GM18517 (cell line): ENCODE results near the gene FMOD.

ENCODE experiments used
- ATAC-seq: cut with Tn5 transposase; IDR thresholded peaks from one replicate; pipeline ENCODE4 v1.9.1; 2021; ENCODE audit warnings: mild to moderate bottlenecking, moderate library complexity; ENCODE audit not compliant: unreplicated experiment

FMOD gene

GRCh38 chr1:203361945-203362719, 11.2 kb upstream of the FMOD start:
- ATAC-seq = no peak

GRCh38 chr1:203360547-203361185, 9.7 kb upstream of the FMOD start:
- ATAC-seq = no peak

GRCh38 chr1:203359010-203359571, 8.2 kb upstream of the FMOD start:
- no peak for ATAC-seq

GRCh38 chr1:203354246-203354645, 3.3 kb upstream of the FMOD start:
- no peak for ATAC-seq

GRCh38 chr1:203353486-203353885, 2.6 kb upstream of the FMOD start:
- ATAC-seq = no peak

- no peak for ATAC-seq
These were observed 973 bp downstream of the FMOD start for GRCh38 chr1:203349773-203350524.

- ATAC-seq = no peak
These were observed 1.8 kb downstream of the FMOD start for GRCh38 chr1:203349166-203349565.

- ATAC-seq = no peak
These were observed 4.2 kb downstream of the FMOD start for GRCh38 chr1:203346769-203347102.

GRCh38 chr1:203346060-203346768, 4.7 kb downstream of the FMOD start:
- ATAC-seq = no peak

- no peak for ATAC-seq
These were observed 6.8 kb downstream of the FMOD start for GRCh38 chr1:203343956-203344754.

GRCh38 chr1:203342192-203342940, 8.6 kb downstream of the FMOD start:
- ATAC-seq = no peak

- ATAC-seq = no peak
These were observed 10.7 kb downstream of the FMOD start for GRCh38 chr1:203340112-203340790.

- ATAC-seq = no peak
These were observed 12.4 kb downstream of the FMOD start for GRCh38 chr1:203338335-203339036.

GRCh38 chr1:203336097-203336496, 14.8 kb downstream of the FMOD start:
- no peak for ATAC-seq

GRCh38 chr1:203335503-203335902, 15.4 kb downstream of the FMOD start:
- ATAC-seq = no peak

GRCh38 chr1:203331224-203331623, 19.7 kb downstream of the FMOD start:
- ATAC-seq = no peak

- ATAC-seq = no peak
These were observed 22.2 kb downstream of the FMOD start for GRCh38 chr1:203328714-203329122.
